GM19455 (cell line): ENCODE data around the gene SEC14L3.
"Not testable (repeated sequence)": the region's sequence is repeated elsewhere in the genome, so short reads cannot be mapped to it uniquely, and the experiment has no call there.

Experiments used
- ATAC-seq: cut with Tn5 transposase; IDR thresholded peaks from one replicate; pipeline ENCODE4 v1.9.1; 2021; ENCODE audit not compliant: unreplicated experiment

SEC14L3 gene

GRCh38 chr22:30486118-30486517 lies 14.3 kb upstream of the SEC14L3 start:
- ATAC-seq: no peak

- ATAC-seq: no peak
These were observed 13.7 kb upstream of the SEC14L3 start for GRCh38 chr22:30485362-30485988.

- ATAC-seq: no peak
These were observed 11.4 kb upstream of the SEC14L3 start for GRCh38 chr22:30483169-30483568.

- ATAC-seq: no peak
These were observed 9.9 kb upstream of the SEC14L3 start for GRCh38 chr22:30481711-30482110.

GRCh38 chr22:30479981-30480380 lies 8.2 kb upstream of the SEC14L3 start:
- ATAC-seq: no peak

GRCh38 chr22:30474683-30475424 lies 3.0 kb upstream of the SEC14L3 start:
- no peak for ATAC-seq

GRCh38 chr22:30474121-30474520 lies 2.3 kb upstream of the SEC14L3 start:
- no peak for ATAC-seq

GRCh38 chr22:30472994-30473720 lies 1.3 kb upstream of the SEC14L3 start:
- ATAC-seq: no peak

GRCh38 chr22:30470655-30471054 lies 1.2 kb downstream of the SEC14L3 start:
- ATAC-seq: no peak

- ATAC-seq: no peak
These were observed 2.7 kb downstream of the SEC14L3 start for GRCh38 chr22:30469165-30469564.

GRCh38 chr22:30460555-30460954 lies 11.3 kb downstream of the SEC14L3 start:
- not testable (repeated sequence) for ATAC-seq

GRCh38 chr22:30460147-30460546 lies 11.7 kb downstream of the SEC14L3 start:
- ATAC-seq: no peak

GRCh38 chr22:30459181-30460052 lies 12.4 kb downstream of the SEC14L3 start:
- no peak for ATAC-seq

GRCh38 chr22:30457981-30458380 lies 13.8 kb downstream of the SEC14L3 start:
- no peak for ATAC-seq

- no peak for ATAC-seq
These were observed 16.6 kb downstream of the SEC14L3 start for GRCh38 chr22:30455075-30455840.

GRCh38 chr22:30453731-30454510 lies 17.9 kb downstream of the SEC14L3 start:
- no peak for ATAC-seq

- ATAC-seq: no peak
These were observed 19.0 kb downstream of the SEC14L3 start for GRCh38 chr22:30452861-30453260.

- ATAC-seq: not testable (repeated sequence)
These were observed 20.3 kb downstream of the SEC14L3 start for GRCh38 chr22:30451488-30451887.

- ATAC-seq: no peak
These were observed 24.2 kb downstream of the SEC14L3 start for GRCh38 chr22:30447656-30448055.
